Transverse colon (tissue), 3 donors: Measurements from ENCODE around the gene ADAM12.

Experiments used
- EP300 ChIP-seq: sonication (generic); formaldehyde crosslinking; IDR thresholded peaks from one replicate; pipeline ENCODE4 v1.6.1; 2017; ENCODE audit warnings: antibody characterized with exemption, low read depth
- POLR2A ChIP-seq: fragments of 450-650 bp; IDR thresholded peaks from one replicate; pipeline ENCODE4 v1.6.1; 2016; ENCODE audit warnings: antibody characterized with exemption, mild to moderate bottlenecking, moderate library complexity
- TF ChIP-seq, protein P1 (sequence below), 5 experiments: fragments of 200-600 bp in 3 of 5; fragments of 450-650 bp in 2 of 5; sonication (generic) in 3 of 5; IDR thresholded peaks; 1 replicate in 2 of 5; 2 replicates in 3 of 5; pipeline ENCODE4 v1.5.1; 2016 to 2017; ENCODE audit warnings: antibody characterized with exemption in 5 of 5, inconsistent platforms in 3 of 5, mild to moderate bottlenecking in 2 of 5, moderate library complexity in 1 of 5

DNA sequence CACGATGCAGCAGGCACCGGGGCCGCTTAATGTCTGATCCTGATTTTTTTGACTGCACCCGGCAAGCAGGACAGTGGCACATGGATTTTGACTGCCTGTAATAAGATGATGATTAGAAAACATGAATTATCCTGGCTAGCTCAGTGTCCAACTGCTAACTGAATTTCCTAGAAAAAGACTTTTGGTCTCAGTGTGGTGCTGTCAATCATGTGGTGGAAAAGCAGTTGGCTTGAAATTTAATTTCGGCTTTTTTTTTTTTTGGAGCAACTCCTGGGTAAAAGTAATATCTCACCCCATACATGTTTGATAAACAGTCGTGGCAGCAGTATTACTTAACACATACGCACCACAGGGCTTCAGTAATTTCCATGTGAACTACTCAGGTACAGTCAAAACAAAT is 264.2 kb downstream of the ADAM12 start:
- TF ChIP-seq, protein P1, sequence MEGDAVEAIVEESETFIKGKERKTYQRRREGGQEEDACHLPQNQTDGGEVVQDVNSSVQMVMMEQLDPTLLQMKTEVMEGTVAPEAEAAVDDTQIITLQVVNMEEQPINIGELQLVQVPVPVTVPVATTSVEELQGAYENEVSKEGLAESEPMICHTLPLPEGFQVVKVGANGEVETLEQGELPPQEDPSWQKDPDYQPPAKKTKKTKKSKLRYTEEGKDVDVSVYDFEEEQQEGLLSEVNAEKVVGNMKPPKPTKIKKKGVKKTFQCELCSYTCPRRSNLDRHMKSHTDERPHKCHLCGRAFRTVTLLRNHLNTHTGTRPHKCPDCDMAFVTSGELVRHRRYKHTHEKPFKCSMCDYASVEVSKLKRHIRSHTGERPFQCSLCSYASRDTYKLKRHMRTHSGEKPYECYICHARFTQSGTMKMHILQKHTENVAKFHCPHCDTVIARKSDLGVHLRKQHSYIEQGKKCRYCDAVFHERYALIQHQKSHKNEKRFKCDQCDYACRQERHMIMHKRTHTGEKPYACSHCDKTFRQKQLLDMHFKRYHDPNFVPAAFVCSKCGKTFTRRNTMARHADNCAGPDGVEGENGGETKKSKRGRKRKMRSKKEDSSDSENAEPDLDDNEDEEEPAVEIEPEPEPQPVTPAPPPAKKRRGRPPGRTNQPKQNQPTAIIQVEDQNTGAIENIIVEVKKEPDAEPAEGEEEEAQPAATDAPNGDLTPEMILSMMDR (IDR thresholded peaks at IDR 0.05): no peak
- TF ChIP-seq EP300 (no peak), POLR2A (no peak)
